DMS53 (cell line): Measurements from ENCODE around the gene HAP1.

Experiments
- DNase-seq: peaks from one replicate; lab custom pipeline; 2025; lab: John Stamatoyannopoulos, UW

The HAP1 gene

GRCh38 chr17:41734139-41734948 lies at the start of gene HAP1:
TSS of gene HAP1 (minus strand) at chr17:41734643. CDS start at chr17:41734634, 9 bp downstream.
- peak; percentile 76 for DNase-seq

GRCh38 chr17:41782142-41782541 lies 47.7 kb upstream of the HAP1 start:
- no peak for DNase-seq

GRCh38 chr17:41781404-41782110 lies 47.1 kb upstream of the HAP1 start:
- no peak for DNase-seq

- DNase-seq: no peak
These were observed 45.5 kb upstream of the HAP1 start for GRCh38 chr17:41779954-41780353.

GRCh38 chr17:41777574-41778188 lies 43.2 kb upstream of the HAP1 start:
- peak; percentile 98 for DNase-seq

- peak; percentile 80 for DNase-seq
These were observed 42.7 kb upstream of the HAP1 start for GRCh38 chr17:41777157-41777573.

GRCh38 chr17:41776262-41776900 lies 41.9 kb upstream of the HAP1 start:
- DNase-seq: peak; percentile 57

- DNase-seq: no peak
These were observed 41.2 kb upstream of the HAP1 start for GRCh38 chr17:41775394-41776226.

GRCh38 chr17:41773731-41774193 lies 39.3 kb upstream of the HAP1 start:
- peak; percentile 61 for DNase-seq

GRCh38 chr17:41773190-41773588 lies 38.7 kb upstream of the HAP1 start:
- peak; percentile 95 for DNase-seq

GRCh38 chr17:41772586-41773189 lies 38.2 kb upstream of the HAP1 start:
- DNase-seq: no peak

GRCh38 chr17:41772218-41772585 lies 37.8 kb upstream of the HAP1 start:
- peak; percentile 80 for DNase-seq

GRCh38 chr17:41771389-41772206 lies 37.2 kb upstream of the HAP1 start:
- DNase-seq: no peak

- no peak for DNase-seq
These were observed 35.5 kb upstream of the HAP1 start for GRCh38 chr17:41769985-41770384.

- no peak for DNase-seq
These were observed 35.0 kb upstream of the HAP1 start for GRCh38 chr17:41769346-41769862.

- no peak for DNase-seq
These were observed 34.3 kb upstream of the HAP1 start for GRCh38 chr17:41768682-41769288.

- DNase-seq: no peak
These were observed 33.0 kb upstream of the HAP1 start for GRCh38 chr17:41767324-41768042.

- no peak for DNase-seq
These were observed 31.7 kb upstream of the HAP1 start for GRCh38 chr17:41766135-41766534.

- no peak for DNase-seq
These were observed 28.9 kb upstream of the HAP1 start for GRCh38 chr17:41763327-41763726.
